K562 (cell line): ENCODE data around the gene CUL2. TPM values are rescaled to one million over a fixed set of nuclear protein-coding genes. Genes with fewer than 3 reads are reported as not detected.

Source experiments
- ASH1L ChIP-seq: fragments of 450-650 bp; IDR thresholded peaks from 2 replicates; pipeline ENCODE4 v1.6.1; 2018; ENCODE audit warnings: borderline replicate concordance, mild to moderate bottlenecking, low read depth; ENCODE audit not compliant: partially characterized antibody
- CREBBP ChIP-seq: IDR thresholded peaks from one replicate; pipeline ENCODE4 v1.6.1; 2012; ENCODE audit warnings: low read depth, mild to moderate bottlenecking, control low read depth, inconsistent platforms, low read length
- ETV5 ChIP-seq: sonication (generic); formaldehyde crosslinking; IDR thresholded peaks from 2 replicates; pipeline ENCODE4 v1.4.0; 2020; ENCODE audit warnings: low read depth, mild to moderate bottlenecking, missing genetic modification reagents
- FOXK2 ChIP-seq, 2 experiments: fragments of 450-650 bp; IDR thresholded peaks in 1 of 2; conservative IDR thresholded peaks in 1 of 2; 2 replicates each; pipeline ENCODE4 v1.6.1; 2016; ENCODE audit warnings: low read depth in 2 of 2, mild to moderate bottlenecking in 1 of 2
- HDAC2 ChIP-seq: fragments of 450-650 bp; IDR thresholded peaks from 2 replicates; pipeline ENCODE4 v1.6.1; 2016; ENCODE audit warnings: mild to moderate bottlenecking
- KAT2B ChIP-seq: IDR thresholded peaks from one replicate; pipeline ENCODE4 v1.6.1; 2012; ENCODE audit warnings: low read depth, mild to moderate bottlenecking, control low read depth, inconsistent platforms, low read length, moderate library complexity
- KDM4B ChIP-seq, 2 experiments: fragments of 450-650 bp in 1 of 2; sonication (generic) in 1 of 2; IDR thresholded peaks; 2 replicates each; pipeline ENCODE4 v1.6.1; 2016 to 2017; ENCODE audit warnings: borderline replicate concordance in 2 of 2, antibody characterized with exemption in 1 of 2, low read depth in 1 of 2, mild to moderate bottlenecking in 1 of 2
- MYNN ChIP-seq, 2 experiments: sonication (generic); formaldehyde crosslinking in 1 of 2; IDR thresholded peaks; 2 replicates each; pipeline versions ENCODE4 v1.5.0 to v1.6.1; 2016 to 2020; ENCODE audit warnings: antibody characterized with exemption in 1 of 2, missing genetic modification reagents in 1 of 2
- NCOR1 ChIP-seq: fragments of 450-650 bp; IDR thresholded peaks from 2 replicates; pipeline ENCODE4 v1.6.1; 2016; ENCODE audit warnings: mild to moderate bottlenecking, moderate library complexity
- PTBP1 ChIP-seq: fragments of 200-400 bp; formaldehyde crosslinking; IDR thresholded peaks from 2 replicates; pipeline ENCODE4 v1.6.1; 2017; ENCODE audit warnings: low read depth, low read length
- YY1 ChIP-seq, 3 experiments: IDR thresholded peaks; 2 replicates each; pipeline ENCODE4 v1.6.1; 2011; ENCODE audit warnings: low read length in 2 of 3, mild to moderate bottlenecking in 2 of 3, moderate library complexity in 2 of 3, borderline replicate concordance in 1 of 3, control low read depth in 1 of 3, low read depth in 1 of 3; ENCODE audit not compliant: insufficient read depth in 3 of 3, insufficient replicate concordance in 2 of 3, control insufficient read depth in 1 of 3, insufficient read length in 1 of 3; ENCODE audit errors: extremely low read depth in 1 of 3
- ZNF23 ChIP-seq: fragments of 250-450 bp; sonication (Bioruptor Pico); IDR thresholded peaks from 2 replicates; pipeline ENCODE4 v1.4.0; 2020; ENCODE audit warnings: mild to moderate bottlenecking
- polyA plus RNA-seq, 8 experiments: library from polyadenylated mRNA; depleted of rRNA in 4 of 8; stranded (reverse) in 5 of 8; unstranded in 3 of 8; fragments of >200 nt; fragmentation: Nextera tagmentation in 2 of 8; fragmentation: Illumina TruSeq in 1 of 8; extraction: Ambion mirVana in 2 of 8; extraction: Trizol in 1 of 8; gene quantifications; 2 replicates each; pipeline versions ENCODE4 v1.2.1 to v1.2.3, GENCODE V29; 2011 to 2014; ENCODE audit warnings: inconsistent platforms in 1 of 8, missing spikeins in 1 of 8
- total RNA-seq, 7 experiments: library from RNA; depleted of rRNA in 6 of 7; stranded (reverse); fragments of >200 nt in 6 of 7; fragmentation: Illumina TruSeq in 2 of 7; extraction: Trizol in 2 of 7; gene quantifications; 2 replicates each; pipeline versions ENCODE4 v1.2.1 to v1.2.3, GENCODE V29; 2011 to 2021; ENCODE audit warnings: low replicate concordance in 1 of 7
- TF ChIP-seq, protein P1 (sequence below): IDR thresholded peaks from 3 replicates; pipeline ENCODE4 v1.6.1; 2011; ENCODE audit warnings: borderline replicate concordance, mild to moderate bottlenecking; ENCODE audit not compliant: insufficient read length, insufficient read depth
- TF ChIP-seq, protein P2 (sequence below): fragments of 200-800 bp; sonication (Bioruptor generic); IDR thresholded peaks from 2 replicates; pipeline ENCODE4 v1.6.1; 2016; ENCODE audit warnings: missing genetic modification characterization, missing compliant biosample characterization

Gene CUL2
- total and polyA plus RNA-seq, 9 of the 15 experiments (the other 6 are each of a cell fraction or from before 2014, with no cell fraction given), result 17.3 to 46.3 (median 41.2) TPM

DNA sequence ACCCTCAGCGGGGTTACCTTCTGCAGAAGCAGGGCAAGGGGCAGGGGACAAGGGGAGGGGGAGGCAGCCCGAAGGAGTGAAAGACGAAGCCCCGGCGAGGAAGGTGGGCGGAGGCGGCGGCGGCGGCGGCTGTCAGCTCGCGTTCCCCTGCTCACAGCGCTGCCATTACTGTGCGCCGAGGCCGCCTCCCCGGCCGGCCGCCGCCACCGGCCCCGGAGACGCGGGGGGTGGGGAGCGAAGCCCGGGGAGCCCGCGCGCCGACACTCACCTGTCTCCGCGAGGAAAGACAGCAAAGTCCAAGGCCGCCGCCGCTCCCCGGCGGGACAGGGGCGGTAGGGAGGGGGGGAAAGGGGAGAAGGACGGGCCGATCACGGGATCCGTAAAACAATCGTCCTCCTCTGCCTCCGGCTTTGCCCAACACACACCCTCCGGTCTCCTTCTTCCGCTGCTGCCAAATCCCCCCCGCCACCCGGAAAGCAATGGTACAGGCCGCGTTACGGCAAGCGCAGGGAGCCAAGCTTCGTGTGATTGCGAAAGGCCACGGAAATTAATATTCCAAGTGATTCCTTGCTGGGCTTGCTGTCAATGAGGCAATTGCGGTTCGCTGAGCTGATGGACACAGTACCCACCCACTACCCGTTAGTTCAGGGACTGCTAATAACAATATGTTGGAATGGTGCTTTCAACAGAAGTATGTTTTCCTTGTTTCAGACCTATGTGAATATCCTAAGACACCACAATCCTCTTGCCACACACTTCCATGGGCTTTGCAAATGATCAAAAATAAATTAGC lies at the start of gene CUL2 (continued):
- TF ChIP-seq PTBP1, result no peak
- no peak for TF ChIP-seq CREBBP
- TF ChIP-seq KDM4B (IDR thresholded peaks at IDR 0.05; ENCODE audit: borderline replicate concordance in 2 of 2, low read depth in 1 of 2), result no peak; a peak in 1 of 4 replicates
- no peak for TF ChIP-seq MYNN (IDR thresholded peaks at IDR 0.05)
- no peak for TF ChIP-seq MYNN (CRISPR knock-in tag; IDR thresholded peaks at IDR 0.05)
- TF ChIP-seq KAT2B, result no peak
- peak; percentile 52; the same call in 1 of the 2 replicates for TF ChIP-seq ETV5 (CRISPR knock-in tag)
- peak; percentile 51 to 93 (median 87) for TF ChIP-seq YY1 (IDR thresholded peaks at IDR 0.05; ENCODE audit: borderline replicate concordance in 1 of 3, control insufficient read depth in 1 of 3, extremely low read depth in 1 of 3, insufficient read depth in 3 of 3, insufficient read length in 1 of 3, insufficient replicate concordance in 2 of 3, low read depth in 1 of 3, low read length in 2 of 3)
- TF ChIP-seq, protein P1, sequence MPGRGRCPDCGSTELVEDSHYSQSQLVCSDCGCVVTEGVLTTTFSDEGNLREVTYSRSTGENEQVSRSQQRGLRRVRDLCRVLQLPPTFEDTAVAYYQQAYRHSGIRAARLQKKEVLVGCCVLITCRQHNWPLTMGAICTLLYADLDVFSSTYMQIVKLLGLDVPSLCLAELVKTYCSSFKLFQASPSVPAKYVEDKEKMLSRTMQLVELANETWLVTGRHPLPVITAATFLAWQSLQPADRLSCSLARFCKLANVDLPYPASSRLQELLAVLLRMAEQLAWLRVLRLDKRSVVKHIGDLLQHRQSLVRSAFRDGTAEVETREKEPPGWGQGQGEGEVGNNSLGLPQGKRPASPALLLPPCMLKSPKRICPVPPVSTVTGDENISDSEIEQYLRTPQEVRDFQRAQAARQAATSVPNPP, result no peak
- TF ChIP-seq ZNF23 (CRISPR knock-in tag), result no peak
- TF ChIP-seq HDAC2, result 0 out of 2 replicates have a peak, but pooled peaks have one; percentile 27
- TF ChIP-seq ASH1L, result peak; percentile 80
- TF ChIP-seq FOXK2 (conservative IDR thresholded peaks at IDR 0.05 in 1 of 2, IDR thresholded peaks at IDR 0.05 in 1 of 2; ENCODE audit: low read depth in 2 of 2), result peak in 1 of 2 experiments; percentile 99; a peak in 2 of 4 replicates
- 0 out of 2 replicates have a peak, but pooled peaks have one; percentile 20 for TF ChIP-seq NCOR1
- TF ChIP-seq, protein P2, sequence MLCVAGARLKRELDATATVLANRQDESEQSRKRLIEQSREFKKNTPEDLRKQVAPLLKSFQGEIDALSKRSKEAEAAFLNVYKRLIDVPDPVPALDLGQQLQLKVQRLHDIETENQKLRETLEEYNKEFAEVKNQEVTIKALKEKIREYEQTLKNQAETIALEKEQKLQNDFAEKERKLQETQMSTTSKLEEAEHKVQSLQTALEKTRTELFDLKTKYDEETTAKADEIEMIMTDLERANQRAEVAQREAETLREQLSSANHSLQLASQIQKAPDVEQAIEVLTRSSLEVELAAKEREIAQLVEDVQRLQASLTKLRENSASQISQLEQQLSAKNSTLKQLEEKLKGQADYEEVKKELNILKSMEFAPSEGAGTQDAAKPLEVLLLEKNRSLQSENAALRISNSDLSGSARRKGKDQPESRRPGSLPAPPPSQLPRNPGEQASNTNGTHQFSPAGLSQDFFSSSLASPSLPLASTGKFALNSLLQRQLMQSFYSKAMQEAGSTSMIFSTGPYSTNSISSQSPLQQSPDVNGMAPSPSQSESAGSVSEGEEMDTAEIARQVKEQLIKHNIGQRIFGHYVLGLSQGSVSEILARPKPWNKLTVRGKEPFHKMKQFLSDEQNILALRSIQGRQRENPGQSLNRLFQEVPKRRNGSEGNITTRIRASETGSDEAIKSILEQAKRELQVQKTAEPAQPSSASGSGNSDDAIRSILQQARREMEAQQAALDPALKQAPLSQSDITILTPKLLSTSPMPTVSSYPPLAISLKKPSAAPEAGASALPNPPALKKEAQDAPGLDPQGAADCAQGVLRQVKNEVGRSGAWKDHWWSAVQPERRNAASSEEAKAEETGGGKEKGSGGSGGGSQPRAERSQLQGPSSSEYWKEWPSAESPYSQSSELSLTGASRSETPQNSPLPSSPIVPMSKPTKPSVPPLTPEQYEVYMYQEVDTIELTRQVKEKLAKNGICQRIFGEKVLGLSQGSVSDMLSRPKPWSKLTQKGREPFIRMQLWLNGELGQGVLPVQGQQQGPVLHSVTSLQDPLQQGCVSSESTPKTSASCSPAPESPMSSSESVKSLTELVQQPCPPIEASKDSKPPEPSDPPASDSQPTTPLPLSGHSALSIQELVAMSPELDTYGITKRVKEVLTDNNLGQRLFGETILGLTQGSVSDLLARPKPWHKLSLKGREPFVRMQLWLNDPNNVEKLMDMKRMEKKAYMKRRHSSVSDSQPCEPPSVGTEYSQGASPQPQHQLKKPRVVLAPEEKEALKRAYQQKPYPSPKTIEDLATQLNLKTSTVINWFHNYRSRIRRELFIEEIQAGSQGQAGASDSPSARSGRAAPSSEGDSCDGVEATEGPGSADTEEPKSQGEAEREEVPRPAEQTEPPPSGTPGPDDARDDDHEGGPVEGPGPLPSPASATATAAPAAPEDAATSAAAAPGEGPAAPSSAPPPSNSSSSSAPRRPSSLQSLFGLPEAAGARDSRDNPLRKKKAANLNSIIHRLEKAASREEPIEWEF (CRISPR knock-in tag), result no peak
